Measurements from ENCODE around the gene WNK1.
"Not testable (repeated sequence)": the region's sequence is repeated elsewhere in the genome, so short reads cannot be mapped to it uniquely, and the experiment has no call there.

WNK1 gene

GRCh38 chr12:920676-921075 lies 168.3 kb downstream of the WNK1 start:
- peaks cover 3 to 10% of the 10 kb centered on the region in 2 donors for H3K4me1 Mint-ChIP-seq
- no peak for ATAC-seq (replicated peaks)
- no peaks in the 10 kb centered on the region for H3K9me3 Mint-ChIP-seq
- peak overlapping the region; percentile 48 for H3K27ac Mint-ChIP-seq
- peaks cover 55 to 56% of the 10 kb centered on the region in 2 donors for H3K36me3 Mint-ChIP-seq
- H3K27me3 Mint-ChIP-seq, result no peaks in the 10 kb centered on the region
- no peak overlapping the region for H3K4me3 Mint-ChIP-seq
- no peak for DNase-seq

GRCh38 chr12:922285-922684 lies 169.9 kb downstream of the WNK1 start:
- no peaks in the 10 kb centered on the region for H3K27me3 Mint-ChIP-seq
- no peak overlapping the region for H3K27ac Mint-ChIP-seq
- H3K9me3 Mint-ChIP-seq, result no peaks in the 10 kb centered on the region
- no peaks in the 10 kb centered on the region for H3K4me1 Mint-ChIP-seq
- no peak for ATAC-seq (replicated peaks)
- peaks cover 53 to 54% of the 10 kb centered on the region in 2 donors for H3K36me3 Mint-ChIP-seq
- H3K4me3 Mint-ChIP-seq, result no peak overlapping the region
- DNase-seq, result no peak

GRCh38 chr12:926641-927040 lies 174.3 kb downstream of the WNK1 start:
- ATAC-seq (replicated peaks) (no peak), DNase-seq (no peak)
- Mint-ChIP-seq H3K4me3 (no peak overlapping the region), H3K27ac (peak overlapping the region; percentile 47), H3K36me3 (peaks cover 47 to 48% of the 10 kb centered on the region in 2 donors), H3K9me3 (no peaks in the 10 kb centered on the region), H3K4me1 (no peaks in the 10 kb centered on the region), H3K27me3 (no peaks in the 10 kb centered on the region)

- Mint-ChIP-seq H3K4me3 (no peak overlapping the region), H3K9me3 (no peaks in the 10 kb centered on the region), H3K4me1 (no peaks in the 10 kb centered on the region), H3K27ac (no peak overlapping the region), H3K36me3 (peaks cover 33 to 39% of the 10 kb centered on the region in 2 donors), H3K27me3 (no peaks in the 10 kb centered on the region)
- DNase-seq (no peak), ATAC-seq (replicated peaks) (no peak)
Observed at GRCh38 chr12:931060-931459, 178.7 kb downstream of the WNK1 start.

GRCh38 chr12:931591-931990 lies 179.2 kb downstream of the WNK1 start:
- Mint-ChIP-seq H3K4me1 (no peaks in the 10 kb centered on the region), H3K27me3 (no peaks in the 10 kb centered on the region), H3K36me3 (peaks cover 31 to 35% of the 10 kb centered on the region in 2 donors), H3K9me3 (no peaks in the 10 kb centered on the region), H3K4me3 (no peak overlapping the region), H3K27ac (peak overlapping the region; percentile 14)
- no peak for DNase-seq
- ATAC-seq (replicated peaks), result no peak

GRCh38 chr12:935891-936290 lies 183.5 kb downstream of the WNK1 start:
- not testable (repeated sequence) for H3K9me3 Mint-ChIP-seq; H3K27me3 Mint-ChIP-seq; DNase-seq; H3K4me3 Mint-ChIP-seq; ATAC-seq (replicated peaks); H3K27ac Mint-ChIP-seq; H3K4me1 Mint-ChIP-seq
- peaks cover 34 to 46% of the 10 kb centered on the region in 2 donors for H3K36me3 Mint-ChIP-seq

- no peak for DNase-seq
- no peak for ATAC-seq (replicated peaks)
- no peak overlapping the region for H3K27ac Mint-ChIP-seq
- H3K4me3 Mint-ChIP-seq, result no peak overlapping the region
- H3K4me1 Mint-ChIP-seq, result peaks cover 0 to 1% of the 10 kb centered on the region in 2 donors
- H3K9me3 Mint-ChIP-seq, result no peaks in the 10 kb centered on the region
- H3K27me3 Mint-ChIP-seq, result no peaks in the 10 kb centered on the region
- H3K36me3 Mint-ChIP-seq, result peaks cover 26 to 40% of the 10 kb centered on the region in 2 donors
Observed at GRCh38 chr12:936377-937345, 184.3 kb downstream of the WNK1 start.

- Mint-ChIP-seq H3K27me3 (no peaks in the 10 kb centered on the region), H3K27ac (no peak overlapping the region), H3K4me3 (no peak overlapping the region), H3K4me1 (peaks cover 1 to 3% of the 10 kb centered on the region in 2 donors), H3K9me3 (no peaks in the 10 kb centered on the region), H3K36me3 (peaks cover 32 to 42% of the 10 kb centered on the region in 2 donors)
- DNase-seq, result no peak
- no peak for ATAC-seq (replicated peaks)
Observed at GRCh38 chr12:938810-939209, 186.4 kb downstream of the WNK1 start.

- Mint-ChIP-seq H3K36me3 (peaks cover 39 to 57% of the 10 kb centered on the region in 2 donors), H3K27ac (no peak overlapping the region), H3K27me3 (no peaks in the 10 kb centered on the region), H3K9me3 (no peaks in the 10 kb centered on the region), H3K4me1 (peaks cover 12 to 29% of the 10 kb centered on the region in 2 donors), H3K4me3 (no peak overlapping the region)
- DNase-seq (no peak), ATAC-seq (replicated peaks) (no peak)
Observed at GRCh38 chr12:943051-943450, 190.7 kb downstream of the WNK1 start.

GRCh38 chr12:944211-944610 lies 191.8 kb downstream of the WNK1 start:
- ATAC-seq (replicated peaks), result no peak
- Mint-ChIP-seq H3K27ac (no peak overlapping the region), H3K36me3 (peaks cover 40 to 56% of the 10 kb centered on the region in 2 donors), H3K4me3 (no peak overlapping the region), H3K27me3 (no peaks in the 10 kb centered on the region), H3K4me1 (peaks cover 17 to 38% of the 10 kb centered on the region in 2 donors), H3K9me3 (no peaks in the 10 kb centered on the region)
- no peak for DNase-seq

- H3K36me3 Mint-ChIP-seq, result peaks cover 26 to 39% of the 10 kb centered on the region in 2 donors
- H3K27ac Mint-ChIP-seq, result no peak overlapping the region
Observed at GRCh38 chr12:946212-946611, 193.8 kb downstream of the WNK1 start.

GRCh38 chr12:946631-947030 lies 194.3 kb downstream of the WNK1 start:
- peaks cover 16 to 40% of the 10 kb centered on the region in 2 donors for H3K4me1 Mint-ChIP-seq
- no peaks in the 10 kb centered on the region for H3K27me3 Mint-ChIP-seq
- H3K4me3 Mint-ChIP-seq, result no peak overlapping the region
- H3K27ac Mint-ChIP-seq, result peak overlapping the region; percentile 14
- ATAC-seq (replicated peaks) (no peak), DNase-seq (no peak)
- H3K36me3 Mint-ChIP-seq, result peaks cover 26 to 39% of the 10 kb centered on the region in 2 donors
- H3K9me3 Mint-ChIP-seq, result no peaks in the 10 kb centered on the region

More at GRCh38 chr12:946212-946611, 193.8 kb downstream of the WNK1 start:
- no peak overlapping the region for H3K4me3 Mint-ChIP-seq
- H3K9me3 Mint-ChIP-seq, result no peaks in the 10 kb centered on the region
- no peaks in the 10 kb centered on the region for H3K27me3 Mint-ChIP-seq
- H3K4me1 Mint-ChIP-seq, result peaks cover 16 to 40% of the 10 kb centered on the region in 2 donors
- no peak for ATAC-seq (replicated peaks)
- no peak for DNase-seq

GRCh38 chr12:948238-948637 lies 195.9 kb downstream of the WNK1 start:
- Mint-ChIP-seq H3K4me3 (peak overlapping the region; percentile 88 to 94), H3K36me3 (peaks cover 20 to 31% of the 10 kb centered on the region in 2 donors), H3K27ac (peak overlapping the region; percentile 39), H3K27me3 (no peaks in the 10 kb centered on the region), H3K9me3 (no peaks in the 10 kb centered on the region), H3K4me1 (peaks cover 16 to 40% of the 10 kb centered on the region in 2 donors)
- DNase-seq, result no peak
- ATAC-seq (replicated peaks), result no peak

GRCh38 chr12:949453-950191 lies 197.2 kb downstream of the WNK1 start, which contains the start of gene RAD52:
TSS of gene RAD52 (minus strand) at chr12:949694. CDS start at chr12:933058, 16,636 bp downstream.
- peak within 1 kb of the TSS; percentile 97 for H3K27ac Mint-ChIP-seq
- peaks cover 8 to 21% of the 10 kb centered on the region in 2 donors for H3K36me3 Mint-ChIP-seq
- peaks cover 12 to 28% of the 10 kb centered on the region in 2 donors for H3K4me1 Mint-ChIP-seq
- H3K9me3 Mint-ChIP-seq, result no peaks in the 10 kb centered on the region
- H3K27me3 Mint-ChIP-seq, result no peaks in the 10 kb centered on the region
- DNase-seq (peak; percentile 97), ATAC-seq (replicated peaks) (peak; percentile 88)
- peak within 1 kb of the TSS; percentile 88 to 94 for H3K4me3 Mint-ChIP-seq

All from stimulated activated naive B cell treated with anti-CD40 and anti-IgM and Interleukin-4, amounts not matched to agents 10 μg/mL and 1 μg/mL and 100 μg/mL, for 72 hours (primary cell).